IMR-90 (cell line): ENCODE measurements around the gene ADAMTSL4. TPM values are rescaled to one million over a fixed set of nuclear protein-coding genes. Genes with fewer than 3 reads are reported as not detected.
"Not testable (repeated sequence)": the region's sequence is repeated elsewhere in the genome, so short reads cannot be mapped to it uniquely, and the experiment has no call there.

Experiments used
- ATAC-seq: fragments of 200-7000 bp; cut with Tn5 transposase; 2 replicates; pipeline ENCODE4 v1.9.1; 2020; ENCODE audit warnings: low read depth, mild to moderate bottlenecking, moderate library complexity
- BruUV-seq: library from RNA; stranded (reverse); fragments of 400-500 nt; replicated peaks from 2 replicates; lab custom pipeline; 2021; lab: Mats Ljungman, UMichigan
- CTCF ChIA-PET: fragments of 300-600 bp; formaldehyde crosslinking; extraction: SDS; loops from one replicate; lab custom pipeline; 2021; ENCODE audit warnings: antibody characterized with exemption; lab: Yijun Ruan, JAX
- POLR2A ChIA-PET: fragments of 300-600 bp; sonication (Branson Sonifier 250); formaldehyde crosslinking; loops from one replicate; lab custom pipeline; 2022; ENCODE audit warnings: antibody characterized with exemption; ENCODE audit not compliant: unreplicated experiment; lab: Charles Lee
- DNase-seq: peaks from one replicate; pipeline ENCODE4 v3.0.0; 2013
- H2AFZ ChIP-seq: replicated peaks from 2 replicates; pipeline ENCODE3; 2013; ENCODE audit warnings: low read length, mild to moderate bottlenecking; ENCODE audit not compliant: poor library complexity
- H2AK5ac ChIP-seq: 2 replicates; pipeline ENCODE4 v1.6.1; 2013; ENCODE audit warnings: low read depth, low read length, inconsistent platforms
- H2AK9ac ChIP-seq: replicated peaks from 2 replicates; pipeline ENCODE3; 2013; ENCODE audit warnings: mild to moderate bottlenecking, low read depth, low read length, moderate library complexity; ENCODE audit not compliant: poor library complexity
- H2BK120ac ChIP-seq: 2 replicates; pipeline ENCODE4 v1.6.1; 2013; ENCODE audit warnings: low read depth, low read length, inconsistent platforms
- H2BK15ac ChIP-seq: 3 replicates; pipeline ENCODE4 v1.6.1; 2013; ENCODE audit warnings: low read depth, low read length, inconsistent platforms
- H2BK20ac ChIP-seq: 2 replicates; pipeline ENCODE4 v1.6.1; 2013; ENCODE audit warnings: low read depth, mild to moderate bottlenecking, inconsistent platforms, low read length, moderate library complexity
- H2BK5ac ChIP-seq: 2 replicates; pipeline ENCODE4 v1.6.1; 2013; ENCODE audit warnings: mild to moderate bottlenecking, low read depth, low read length, inconsistent platforms; ENCODE audit not compliant: poor library complexity, severe bottlenecking
- H3K14ac ChIP-seq: replicated peaks from 2 replicates; pipeline ENCODE4 v1.6.1; 2013; ENCODE audit warnings: low read depth, low read length, inconsistent platforms
- H3K18ac ChIP-seq: 2 replicates; pipeline ENCODE4 v1.6.1; 2013; ENCODE audit warnings: low read depth, low read length, control low read depth
- H3K23ac ChIP-seq: 2 replicates; pipeline ENCODE4 v1.6.1; 2013; ENCODE audit warnings: low read depth, low read length, inconsistent platforms
- H3K27ac ChIP-seq: 2 replicates; pipeline ENCODE4 v1.5.1; 2013; ENCODE audit warnings: mild to moderate bottlenecking, control low read depth, low read length; ENCODE audit not compliant: insufficient read depth
- H3K27me3 ChIP-seq: 2 replicates; pipeline ENCODE4 v1.6.1; 2013; ENCODE audit warnings: low read length; ENCODE audit not compliant: control insufficient read depth, insufficient read depth
- H3K36me3 ChIP-seq: 2 replicates; pipeline ENCODE4 v1.6.1; 2013; ENCODE audit warnings: low read length, mixed read lengths; ENCODE audit not compliant: control insufficient read depth, insufficient read depth
- H3K4ac ChIP-seq: 2 replicates; pipeline ENCODE4 v1.6.1; 2013; ENCODE audit warnings: low read depth, low read length, inconsistent platforms
- H3K4me1 ChIP-seq: 2 replicates; pipeline ENCODE4 v1.6.1; 2013; ENCODE audit warnings: low read length, mixed read lengths; ENCODE audit not compliant: control insufficient read depth, insufficient read depth
- H3K4me2 ChIP-seq: 2 replicates; pipeline ENCODE4 v1.6.1; 2013; ENCODE audit warnings: low read depth, mild to moderate bottlenecking, control low read depth, low read length, moderate library complexity
- H3K4me3 ChIP-seq: 2 replicates; pipeline ENCODE4 v1.5.1; 2013; ENCODE audit warnings: low read depth, mild to moderate bottlenecking, control low read depth, low read length, moderate library complexity; ENCODE audit not compliant: insufficient read depth
- H3K56ac ChIP-seq: 2 replicates; pipeline ENCODE4 v1.6.1; 2013; ENCODE audit warnings: low read length, inconsistent platforms; ENCODE audit not compliant: insufficient read depth; ENCODE audit errors: extremely low read depth
- H3K79me1 ChIP-seq, 2 experiments: 2 replicates each; pipeline ENCODE4 v1.6.1; 2013; ENCODE audit warnings: low read length in 2 of 2, inconsistent platforms in 1 of 2, low read depth in 1 of 2
- H3K9ac ChIP-seq: 2 replicates; pipeline ENCODE4 v1.6.1; 2013; ENCODE audit warnings: low read depth, low read length, control low read depth
- H3K9me1 ChIP-seq: 2 replicates; pipeline ENCODE4 v1.6.1; 2013; ENCODE audit warnings: low read length, inconsistent platforms; ENCODE audit not compliant: insufficient read depth
- H3K9me3 ChIP-seq: 2 replicates; pipeline ENCODE4 v1.6.1; 2013; ENCODE audit warnings: low read length; ENCODE audit not compliant: control insufficient read depth, insufficient read depth
- H4K20me1 ChIP-seq: 2 replicates; pipeline ENCODE4 v1.6.1; 2013; ENCODE audit warnings: low read length, inconsistent platforms; ENCODE audit not compliant: insufficient read depth
- H4K5ac ChIP-seq: 2 replicates; pipeline ENCODE4 v1.6.1; 2013; ENCODE audit warnings: mild to moderate bottlenecking, low read depth, low read length, control low read depth
- H4K8ac ChIP-seq, 2 experiments: 2 replicates each; pipeline ENCODE4 v1.6.1; 2013; ENCODE audit warnings: low read depth in 2 of 2, low read length in 2 of 2, control low read depth in 1 of 2, inconsistent platforms in 1 of 2
- H4K91ac ChIP-seq: 2 replicates; pipeline ENCODE4 v1.6.1; 2013; ENCODE audit warnings: low read depth, low read length, inconsistent platforms; ENCODE audit not compliant: insufficient read depth
- WGBS, 2 experiments: methylation state at CpG; one replicate each; pipeline versions ENCODE4 v1.1.5 to v1.1.7; 2013; ENCODE audit warnings: missing lambda C conversion rate in 2 of 2; ENCODE audit not compliant: insufficient read length in 1 of 2; ENCODE audit errors: extremely low coverage in 2 of 2; 5-methylcytosine and 5-hydroxymethylcytosine counted together
- dilution Hi-C: fragments of 300-500 bp; cut with HindIII; formaldehyde crosslinking; loops from one replicate; pipeline ENCODE4 v1.14.3; 2018; ENCODE audit warnings: low sequenced_read_pairs; ENCODE audit not compliant: unreplicated experiment
- in situ Hi-C: fragments of 300-500 bp; cut with MboI; formaldehyde crosslinking; loops from 3 replicates; pipeline ENCODE4 v1.14.3; 2019; ENCODE audit warnings: low sequenced_read_pairs, inconsistent platforms, mixed read lengths
- intact Hi-C: fragments of 100-400 bp; cut with micrococcal nuclease; formaldehyde crosslinking; loops from 2 replicates; pipeline ENCODE4 v1.10.0; 2022
- polyA plus RNA-seq, 3 experiments: library from polyadenylated mRNA; depleted of rRNA; stranded (reverse); fragments of >200 nt; gene quantifications; 2 replicates each; pipeline ENCODE4 v1.2.3, GENCODE V29; 2012; ENCODE audit warnings: low replicate concordance in 1 of 3
- total RNA-seq: library from RNA; depleted of rRNA; stranded (reverse); fragments of >200 nt; gene quantifications from 2 replicates; pipeline ENCODE4 v1.2.3, GENCODE V29; 2012

Gene ADAMTSL4
- total and polyA plus RNA-seq, 2 of the 4 experiments (the other 2 are of a cell fraction): 0.54 to 12.2 TPM

GRCh38 chr1:150581437-150581836, 32.2 kb downstream of the ADAMTSL4 start:
- intact Hi-C loops, H2BK20ac ChIP-seq, H3K14ac ChIP-seq, H2AFZ ChIP-seq, H3K27ac ChIP-seq, DNase-seq, H3K56ac ChIP-seq, H2BK5ac ChIP-seq, H3K9ac ChIP-seq, ATAC-seq, H3K9me1 ChIP-seq, H2BK15ac ChIP-seq, H3K23ac ChIP-seq, H3K4me1 ChIP-seq, H4K91ac ChIP-seq, H3K4ac ChIP-seq, H3K4me3 ChIP-seq, dilution Hi-C loops, H4K5ac ChIP-seq, POLR2A ChIA-PET, H2BK120ac ChIP-seq, H3K4me2 ChIP-seq, H3K18ac ChIP-seq, H3K27me3 ChIP-seq, BruUV-seq, H2AK9ac ChIP-seq, in situ Hi-C loops, H3K9me3 ChIP-seq, H4K8ac ChIP-seq: not testable (repeated sequence)
- H4K20me1 ChIP-seq: peaks cover 30% of the 10 kb centered on the region
- CTCF ChIA-PET: interaction anchor here (1.4 kb wide), 1 partner anchor 38 kb away, joined by 5 read pairs; no protein-coding TSS in a partner anchor
- H3K79me1 ChIP-seq: peaks cover 11 to 16% of the 10 kb centered on the region in 2 experiments; a peak in 3 of 4 replicates
- H2AK5ac ChIP-seq: peak overlapping the region; percentile 5; the same call in 1 of the 2 replicates
- H3K36me3 ChIP-seq: peaks cover 19% of the 10 kb centered on the region
- no CpG with 5 or more reads among the region's 7 CpGs for WGBS, 2 experiments

- intact Hi-C loops, H3K4ac ChIP-seq, in situ Hi-C loops, H2AK9ac ChIP-seq, H3K56ac ChIP-seq, H2BK20ac ChIP-seq, H3K27ac ChIP-seq, H3K4me2 ChIP-seq, H4K5ac ChIP-seq, BruUV-seq, H3K9ac ChIP-seq, H2AFZ ChIP-seq, H3K4me1 ChIP-seq, H4K8ac ChIP-seq, H2BK15ac ChIP-seq, DNase-seq, H2BK120ac ChIP-seq, H3K27me3 ChIP-seq, H3K4me3 ChIP-seq, H2BK5ac ChIP-seq, H4K91ac ChIP-seq, H3K23ac ChIP-seq, H3K14ac ChIP-seq, H3K9me3 ChIP-seq, H3K9me1 ChIP-seq, H3K18ac ChIP-seq, ATAC-seq, dilution Hi-C loops: not testable (repeated sequence)
- POLR2A ChIA-PET: interaction anchor here (0.6 kb wide), 1 partner anchor 20 kb away, joined by 3 read pairs; no protein-coding TSS in a partner anchor
- Histone ChIP-seq H3K36me3 (peaks cover 14% of the 10 kb centered on the region), H4K20me1 (peaks cover 25% of the 10 kb centered on the region), H2AK5ac (peak overlapping the region; percentile 69; the same call in 1 of the 2 replicates), H3K79me1 (peaks cover 11 to 16% of the 10 kb centered on the region in 2 experiments; a peak in 3 of 4 replicates)
- CTCF ChIA-PET: interaction anchor here (1.3 kb wide), 1 partner anchor 33 kb away, joined by 3 read pairs; no protein-coding TSS in a partner anchor
- no CpG with 5 or more reads among the region's 14 CpGs for WGBS, 2 experiments
Measured at GRCh38 chr1:150581962-150582361, 32.8 kb downstream of the ADAMTSL4 start.
